Measurements from ENCODE around the gene TOMM7. TPM values are rescaled to one million over a fixed set of nuclear protein-coding genes. Genes with fewer than 3 reads are reported as not detected.
"Not testable (repeated sequence)": the region's sequence is repeated elsewhere in the genome, so short reads cannot be mapped to it uniquely, and the experiment has no call there.

The TOMM7 gene
- total RNA-seq, 4 donors from 2014 or later = 133 to 211 (median 177) TPM

DNA sequence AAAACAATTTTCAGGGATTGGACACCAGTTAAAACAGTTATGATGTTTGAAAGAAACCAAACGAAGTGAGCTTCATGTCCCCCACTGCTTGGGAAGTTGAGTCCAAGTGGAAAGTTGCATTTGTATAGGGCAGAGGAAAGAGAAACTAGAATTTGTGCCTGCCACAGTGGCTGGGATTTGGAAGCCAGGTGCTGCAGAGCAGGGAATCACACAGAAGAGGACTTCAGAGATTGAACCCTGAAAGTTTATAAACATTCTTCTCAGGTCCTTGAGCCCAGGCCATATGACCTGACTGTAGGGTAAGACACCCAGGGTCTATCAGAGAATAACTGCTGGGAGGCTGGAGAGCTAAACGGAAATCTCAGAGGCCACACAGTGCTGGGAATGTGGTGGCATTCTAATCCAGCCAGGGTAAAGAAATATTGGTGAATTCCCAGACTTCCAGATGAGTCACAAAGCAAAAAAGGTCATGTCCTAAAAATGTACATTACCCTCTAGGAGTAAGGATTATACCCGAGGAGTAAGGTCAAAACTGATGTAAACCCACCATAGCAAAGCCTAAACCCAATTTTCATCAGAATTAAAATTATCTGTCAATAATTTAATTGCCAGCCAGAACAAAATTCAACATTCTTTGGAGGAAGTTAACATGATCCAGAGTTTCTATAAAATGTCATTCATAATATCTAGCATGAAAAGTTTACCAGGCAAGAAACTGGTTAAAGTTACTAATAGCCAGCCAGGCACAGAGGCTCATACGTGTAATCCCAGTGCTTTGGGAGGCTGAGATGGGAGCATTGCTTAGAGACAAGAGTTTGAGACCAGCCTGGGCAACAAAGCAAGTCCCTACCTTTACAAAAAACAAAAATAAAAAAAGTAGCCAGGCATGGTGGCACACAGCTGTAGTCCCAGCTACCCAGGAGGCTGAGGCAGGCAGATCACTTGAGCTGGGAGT is 31.2 kb downstream of the TOMM7 start:
- TF ChIP-seq EP300 (IDR thresholded peaks at IDR 0.05) = no peak
- no peak for TF ChIP-seq POLR2A (IDR thresholded peaks at IDR 0.05)
- TF ChIP-seq, protein P1, sequence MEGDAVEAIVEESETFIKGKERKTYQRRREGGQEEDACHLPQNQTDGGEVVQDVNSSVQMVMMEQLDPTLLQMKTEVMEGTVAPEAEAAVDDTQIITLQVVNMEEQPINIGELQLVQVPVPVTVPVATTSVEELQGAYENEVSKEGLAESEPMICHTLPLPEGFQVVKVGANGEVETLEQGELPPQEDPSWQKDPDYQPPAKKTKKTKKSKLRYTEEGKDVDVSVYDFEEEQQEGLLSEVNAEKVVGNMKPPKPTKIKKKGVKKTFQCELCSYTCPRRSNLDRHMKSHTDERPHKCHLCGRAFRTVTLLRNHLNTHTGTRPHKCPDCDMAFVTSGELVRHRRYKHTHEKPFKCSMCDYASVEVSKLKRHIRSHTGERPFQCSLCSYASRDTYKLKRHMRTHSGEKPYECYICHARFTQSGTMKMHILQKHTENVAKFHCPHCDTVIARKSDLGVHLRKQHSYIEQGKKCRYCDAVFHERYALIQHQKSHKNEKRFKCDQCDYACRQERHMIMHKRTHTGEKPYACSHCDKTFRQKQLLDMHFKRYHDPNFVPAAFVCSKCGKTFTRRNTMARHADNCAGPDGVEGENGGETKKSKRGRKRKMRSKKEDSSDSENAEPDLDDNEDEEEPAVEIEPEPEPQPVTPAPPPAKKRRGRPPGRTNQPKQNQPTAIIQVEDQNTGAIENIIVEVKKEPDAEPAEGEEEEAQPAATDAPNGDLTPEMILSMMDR (IDR thresholded peaks at IDR 0.05) = no peak
- WGBS, 2 donors = 50 to 56% methylated on average over 4 of the region's 4 CpGs
- no peak for DNase-seq (ENCODE audit: low spot score in 2 of 2)

GRCh38 chr7:22790640-22791039 is 32.0 kb downstream of the TOMM7 start:
- H3K4me1 ChIP-seq; H3K27ac ChIP-seq; H3K4me3 ChIP-seq; H3K27me3 ChIP-seq; DNase-seq (ENCODE audit: low spot score in 2 of 2); H3K9me3 ChIP-seq; H3K36me3 ChIP-seq: not testable (repeated sequence)
- 75 to 89% methylated on average over 13 of the region's 13 CpGs for WGBS, 2 donors

More for the DNA sequence above, 31.2 kb downstream of the TOMM7 start:
- no peaks in the 10 kb centered on the region for H3K27me3 ChIP-seq
- no peak overlapping the region for H3K27ac ChIP-seq
- no peaks in the 10 kb centered on the region for H3K4me1 ChIP-seq
- no peaks in the 10 kb centered on the region for H3K36me3 ChIP-seq
- peaks cover 0 to 5% (median 0%) of the 10 kb centered on the region in 4 donors for H3K9me3 ChIP-seq
- no peak overlapping the region for H3K4me3 ChIP-seq

DNA sequence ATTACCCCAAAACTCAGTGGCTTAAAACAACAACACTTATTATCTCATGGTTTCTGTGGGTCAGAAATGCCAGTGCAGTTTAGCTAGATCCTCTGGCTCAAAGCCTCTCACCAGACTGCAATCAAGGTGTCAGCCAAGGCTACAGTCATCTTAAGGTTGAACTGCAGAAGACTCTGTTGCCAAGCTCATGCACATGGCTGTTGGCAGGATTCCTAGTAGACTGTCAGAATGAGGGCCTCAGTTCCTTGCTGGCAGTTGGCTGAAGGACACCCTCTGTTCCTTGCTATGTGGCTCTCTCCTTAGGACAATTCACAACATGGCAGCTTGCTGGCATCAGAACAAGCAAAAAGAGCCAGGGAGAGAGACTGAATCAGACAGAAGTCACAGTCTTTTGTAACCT is 34.7 kb downstream of the TOMM7 start:
- no peak overlapping the region for H3K27ac ChIP-seq
- no peak for DNase-seq (ENCODE audit: low spot score in 2 of 2)

DNA sequence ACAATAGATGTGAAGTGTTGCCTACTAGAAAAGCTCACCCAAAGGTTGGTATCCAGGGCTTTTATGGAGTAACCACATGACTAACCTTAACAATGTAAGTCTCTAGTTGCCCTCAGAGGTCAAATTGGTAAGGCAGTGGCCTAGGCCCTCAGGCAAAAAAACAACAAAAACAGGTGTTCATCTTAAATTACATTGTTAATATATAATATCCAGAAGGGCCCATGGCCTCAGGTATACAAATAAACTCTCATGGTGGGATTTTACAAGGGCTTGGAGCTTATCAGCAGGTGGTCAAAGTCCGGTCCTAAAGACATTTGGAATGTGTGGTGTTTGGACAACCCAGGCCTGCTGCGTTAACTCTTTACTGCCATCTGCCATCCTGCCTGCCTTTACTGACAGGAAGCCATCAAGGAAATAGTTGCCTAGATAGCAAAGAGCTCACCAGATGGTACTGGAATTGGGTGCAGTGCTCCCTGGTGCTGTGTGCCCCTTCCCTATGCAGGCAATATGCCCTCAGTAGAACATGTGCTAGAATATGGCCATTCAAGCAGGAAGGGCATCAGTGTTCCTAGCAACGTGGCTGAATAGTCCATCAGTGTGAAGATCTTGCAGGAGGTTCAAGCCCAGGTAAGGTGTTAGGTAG is 36.2 kb downstream of the TOMM7 start:
- 58 to 66% methylated on average over 3 of the region's 3 CpGs for WGBS, 2 donors
- DNase-seq (ENCODE audit: low spot score in 2 of 2) = no peak
- peaks cover 0 to 6% (median 0%) of the 10 kb centered on the region in 4 donors for H3K4me1 ChIP-seq
- no peak overlapping the region for H3K4me3 ChIP-seq
- TF ChIP-seq POLR2A (IDR thresholded peaks at IDR 0.05) (no peak), EP300 (IDR thresholded peaks at IDR 0.05) (no peak)
- TF ChIP-seq, protein P1 (IDR thresholded peaks at IDR 0.05) = no peak
- H3K27me3 ChIP-seq = no peaks in the 10 kb centered on the region
- no peaks in the 10 kb centered on the region for H3K9me3 ChIP-seq
- no peaks in the 10 kb centered on the region for H3K36me3 ChIP-seq
- no peak overlapping the region for H3K27ac ChIP-seq

More for the DNA sequence above, 34.7 kb downstream of the TOMM7 start:
- Histone ChIP-seq H3K27me3 (no peaks in the 10 kb centered on the region), H3K9me3 (no peaks in the 10 kb centered on the region), H3K4me3 (no peak overlapping the region), H3K36me3 (no peaks in the 10 kb centered on the region), H3K4me1 (no peaks in the 10 kb centered on the region)
- TF ChIP-seq, protein P1 (IDR thresholded peaks at IDR 0.05) = no peak
- TF ChIP-seq EP300 (IDR thresholded peaks at IDR 0.05) (no peak), POLR2A (IDR thresholded peaks at IDR 0.05) (no peak)

DNA sequence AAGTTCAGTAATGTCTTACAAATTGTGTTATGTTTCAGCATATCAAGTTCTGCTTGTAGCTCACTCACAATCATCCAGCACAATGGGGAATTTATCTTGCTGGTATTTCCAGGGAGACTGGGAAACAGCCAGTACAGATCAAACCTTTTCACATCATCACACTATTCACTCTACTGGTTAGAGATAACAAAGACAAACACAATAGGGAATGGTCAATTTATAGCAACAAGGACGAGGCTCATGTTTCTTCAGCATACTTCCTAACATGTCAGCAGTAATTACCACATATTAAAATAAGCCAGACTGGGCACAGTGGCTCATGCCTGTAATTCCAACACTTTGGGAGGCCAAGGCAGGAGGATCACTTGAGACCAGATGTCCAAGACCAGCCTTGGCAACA is 38.3 kb downstream of the TOMM7 start:
- Histone ChIP-seq H3K27ac (no peak overlapping the region), H3K4me1 (peaks cover 0 to 16% (median 0%) of the 10 kb centered on the region in 4 donors), H3K9me3 (no peaks in the 10 kb centered on the region), H3K27me3 (no peaks in the 10 kb centered on the region), H3K4me3 (no peak overlapping the region), H3K36me3 (no peaks in the 10 kb centered on the region)
- WGBS, 2 donors = 36 to 42% methylated on average over 1 of the region's 1 CpG
- DNase-seq (ENCODE audit: low spot score in 2 of 2) = no peak
- no peak for TF ChIP-seq POLR2A (IDR thresholded peaks at IDR 0.05)
- no peak for TF ChIP-seq EP300 (IDR thresholded peaks at IDR 0.05)
- TF ChIP-seq, protein P1 (IDR thresholded peaks at IDR 0.05) = no peak
